GM18505 (cell line): Measurements from ENCODE around the gene ZNF429.

ENCODE experiments used
- ATAC-seq: cut with Tn5 transposase; IDR thresholded peaks from one replicate; pipeline ENCODE4 v1.9.1; 2021; ENCODE audit not compliant: unreplicated experiment
- POLR2A ChIP-seq: IDR thresholded peaks from 4 replicates; pipeline ENCODE4 v1.6.1; 2011; ENCODE audit warnings: borderline replicate concordance; ENCODE audit not compliant: insufficient read depth, insufficient read length; ENCODE audit errors: extremely low read depth

The ZNF429 gene

DNA sequence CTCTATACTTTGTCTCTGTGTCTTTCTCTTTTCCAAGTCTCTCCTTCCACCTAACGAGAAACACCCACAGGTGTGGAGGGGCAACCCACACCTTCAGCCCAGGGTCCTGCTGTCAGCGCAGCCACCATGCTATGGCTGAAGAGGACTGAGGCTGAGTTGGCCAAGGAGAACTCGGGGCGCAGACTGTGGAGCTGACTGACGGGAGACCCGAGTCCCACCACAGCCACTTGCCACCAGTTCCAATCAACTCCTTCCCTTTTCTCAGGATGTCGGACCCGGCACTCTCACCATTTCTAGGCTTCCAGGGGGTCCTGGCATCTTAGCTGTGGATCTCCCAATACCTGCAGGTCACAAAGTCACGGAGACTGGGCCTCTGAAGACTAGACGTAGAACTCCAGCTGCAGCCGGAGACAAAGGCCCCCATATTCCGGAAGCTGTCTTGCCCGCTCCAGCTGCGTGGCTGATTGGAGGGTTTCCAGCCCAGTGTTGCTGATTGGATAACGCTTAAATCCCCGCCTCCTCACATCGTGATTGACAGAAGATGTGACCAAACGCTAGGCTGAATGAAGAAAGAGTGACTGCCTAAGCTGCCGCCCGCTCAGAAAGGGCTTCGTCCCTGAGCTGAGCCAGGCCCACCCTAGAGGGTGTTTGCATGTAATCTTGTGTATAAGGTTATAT, 63.6 kb downstream of the ZNF429 start:
- TF ChIP-seq POLR2A: no peak
- peak; percentile 80 for ATAC-seq

DNA sequence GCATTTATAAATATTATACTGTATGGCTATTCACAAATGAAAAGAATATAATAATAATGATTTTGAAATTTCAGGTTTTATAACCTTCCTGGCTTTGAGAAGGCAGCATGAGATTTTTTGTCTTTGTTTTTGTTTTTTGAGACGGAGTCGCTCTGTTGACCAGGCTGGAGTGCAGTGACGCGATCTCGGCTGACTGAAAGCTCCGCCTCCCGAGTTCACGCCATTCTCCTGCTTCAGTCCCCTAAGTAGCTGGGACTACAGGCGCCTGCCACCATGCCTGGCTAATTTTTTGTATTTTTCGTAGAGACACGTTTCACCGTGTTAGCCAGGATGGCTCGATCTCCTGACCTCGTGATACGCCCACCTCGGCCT, 64.1 kb downstream of the ZNF429 start:
- TF ChIP-seq POLR2A: no peak
- ATAC-seq: no peak

DNA sequence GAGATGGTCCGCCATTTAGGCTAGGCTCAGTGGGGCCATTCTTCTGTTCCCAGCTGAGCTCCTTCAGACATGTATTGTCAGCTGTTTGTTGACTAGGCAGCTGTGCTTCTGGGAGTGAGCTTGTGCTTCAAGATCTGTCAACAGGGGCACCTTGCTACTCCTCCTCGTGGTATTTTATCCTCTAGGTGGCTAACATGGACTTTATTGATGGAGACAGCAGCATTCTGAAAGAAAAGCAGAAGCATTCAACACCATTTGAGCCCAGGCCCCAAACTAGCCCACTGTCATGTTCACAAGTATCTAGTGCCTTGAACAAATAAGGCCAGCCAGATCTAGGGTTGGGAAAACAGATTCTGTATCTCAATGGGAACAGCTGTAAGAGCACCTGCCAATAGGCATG, 65.9 kb downstream of the ZNF429 start:
- TF ChIP-seq POLR2A: no peak
- no peak for ATAC-seq

DNA sequence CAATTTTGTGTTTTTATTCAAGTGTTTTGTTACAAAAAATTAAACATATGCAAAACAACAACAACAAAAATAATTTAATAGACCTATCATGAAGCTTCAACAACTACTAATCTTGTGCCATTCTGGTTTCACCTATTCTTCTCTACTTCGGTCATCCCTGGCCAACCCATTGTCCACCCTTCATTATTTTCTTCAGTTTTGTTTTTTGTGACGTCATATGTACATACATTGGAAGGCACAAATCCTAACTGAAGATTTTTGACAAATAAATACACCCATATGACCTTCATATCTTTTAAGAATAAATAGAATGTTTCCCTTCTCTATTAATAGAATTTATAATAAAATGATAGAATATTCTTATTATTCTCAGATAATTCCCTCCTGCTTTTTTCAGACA, 69.2 kb downstream of the ZNF429 start:
- ATAC-seq: no peak
- TF ChIP-seq POLR2A: no peak

DNA sequence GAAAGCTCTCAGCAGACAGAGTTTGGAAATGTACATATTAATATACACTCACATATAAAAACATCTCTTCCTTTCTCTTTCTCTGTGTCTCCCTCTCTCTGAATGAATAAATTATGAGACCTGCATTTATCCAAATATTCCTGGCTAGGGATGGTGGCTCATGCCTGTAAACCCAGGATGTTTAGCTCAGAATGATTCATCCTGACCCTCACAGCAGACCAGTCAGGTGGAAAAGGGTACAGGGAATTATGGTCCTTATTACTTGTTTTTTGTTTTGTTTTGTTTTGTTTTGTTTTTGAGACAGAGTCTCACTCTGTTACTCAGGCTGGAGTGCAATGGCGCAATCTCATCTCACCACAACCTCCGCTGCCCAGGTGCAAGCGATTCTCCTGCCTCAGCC, 71.1 kb downstream of the ZNF429 start:
- no peak for ATAC-seq
- no peak for TF ChIP-seq POLR2A

DNA sequence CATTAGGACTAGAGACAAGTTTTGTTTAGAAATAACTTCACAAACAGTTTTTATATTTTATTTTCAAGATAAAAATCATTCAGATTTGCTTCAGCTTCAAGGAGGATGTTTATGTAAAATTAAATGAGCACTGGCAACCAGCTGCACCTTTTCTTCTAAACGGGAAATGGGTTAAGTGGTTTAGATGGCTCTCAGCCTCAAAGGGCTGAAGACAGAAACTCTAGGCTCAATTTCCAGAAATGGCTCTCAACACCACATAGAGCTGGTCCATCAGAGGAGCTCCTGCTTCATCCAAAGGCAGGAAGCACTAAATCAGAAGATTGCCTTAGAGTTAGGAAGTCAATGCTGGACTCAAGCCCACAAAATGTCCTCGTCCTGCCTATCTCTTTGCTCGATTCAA, 74.7 kb downstream of the ZNF429 start:
- TF ChIP-seq POLR2A: no peak
- no peak for ATAC-seq

DNA sequence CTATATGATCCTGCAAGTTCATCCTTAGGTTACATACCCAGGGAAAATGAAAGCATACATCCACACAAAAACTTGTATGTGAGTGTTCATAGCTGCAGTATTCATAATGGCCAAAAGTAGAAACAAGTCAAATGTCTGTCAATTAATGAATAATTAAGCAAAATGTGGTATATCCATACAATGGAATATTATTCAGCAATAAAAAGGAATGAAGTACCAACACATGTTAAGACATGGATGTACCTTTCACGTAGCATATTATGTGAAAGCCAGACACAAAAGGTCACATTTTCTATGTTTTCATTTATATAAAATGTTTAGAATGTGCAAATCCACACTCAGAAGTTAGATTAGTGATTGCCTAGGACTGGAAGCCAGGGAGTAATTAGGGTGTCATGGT, 75.4 kb downstream of the ZNF429 start:
- TF ChIP-seq POLR2A: no peak

DNA sequence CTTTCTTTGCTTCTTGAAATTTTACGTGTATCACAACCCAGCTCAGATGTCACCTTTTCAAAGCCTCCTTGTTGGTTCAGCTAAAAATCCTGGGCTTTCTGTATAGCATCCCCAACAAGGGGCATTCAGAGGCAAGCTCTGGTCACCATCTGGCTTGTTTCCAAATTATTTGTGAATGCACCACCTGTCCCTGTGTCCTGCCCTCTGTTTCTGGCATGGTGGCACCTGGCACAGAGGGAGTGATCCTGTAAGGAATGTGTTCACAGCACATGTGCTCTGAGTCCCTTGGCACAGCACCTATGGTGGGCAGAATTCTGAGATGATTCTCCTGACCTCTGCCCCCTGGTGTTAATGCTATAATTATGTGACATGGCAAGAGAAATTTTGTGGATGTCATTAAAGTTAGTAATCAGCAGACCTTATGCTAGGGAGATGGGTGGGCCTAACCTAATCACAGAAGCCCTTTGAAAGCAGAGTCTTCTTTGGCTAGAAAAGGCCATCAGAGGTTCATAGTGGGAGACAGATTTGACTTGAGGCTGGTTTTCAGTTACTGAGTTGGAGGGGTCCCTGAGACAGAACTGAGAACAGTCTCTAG, 76.3 kb downstream of the ZNF429 start:
- ATAC-seq: no peak
- TF ChIP-seq POLR2A: no peak

More for the DNA sequence above, 75.4 kb downstream of the ZNF429 start:
- no peak for ATAC-seq

DNA sequence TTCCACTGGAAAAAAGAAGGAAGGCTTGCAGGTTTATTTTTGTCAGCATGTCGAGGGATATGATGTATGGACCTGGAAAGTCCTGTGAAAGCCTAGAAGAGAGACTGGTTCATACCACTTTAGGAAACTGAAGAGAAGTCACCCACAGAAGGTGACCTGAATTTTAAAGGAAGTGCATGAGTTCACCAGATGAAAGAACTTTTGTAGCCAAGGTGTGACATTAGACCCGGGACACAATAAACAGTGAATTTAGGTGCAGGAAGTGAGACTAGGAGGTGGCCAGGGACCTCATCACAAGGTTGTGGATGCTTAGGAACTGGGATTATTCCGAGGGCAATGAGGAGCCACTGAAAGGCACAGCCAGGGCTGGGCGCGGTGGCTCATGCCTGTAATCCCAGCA, 79.1 kb downstream of the ZNF429 start:
- ATAC-seq: no peak
- TF ChIP-seq POLR2A: no peak

DNA sequence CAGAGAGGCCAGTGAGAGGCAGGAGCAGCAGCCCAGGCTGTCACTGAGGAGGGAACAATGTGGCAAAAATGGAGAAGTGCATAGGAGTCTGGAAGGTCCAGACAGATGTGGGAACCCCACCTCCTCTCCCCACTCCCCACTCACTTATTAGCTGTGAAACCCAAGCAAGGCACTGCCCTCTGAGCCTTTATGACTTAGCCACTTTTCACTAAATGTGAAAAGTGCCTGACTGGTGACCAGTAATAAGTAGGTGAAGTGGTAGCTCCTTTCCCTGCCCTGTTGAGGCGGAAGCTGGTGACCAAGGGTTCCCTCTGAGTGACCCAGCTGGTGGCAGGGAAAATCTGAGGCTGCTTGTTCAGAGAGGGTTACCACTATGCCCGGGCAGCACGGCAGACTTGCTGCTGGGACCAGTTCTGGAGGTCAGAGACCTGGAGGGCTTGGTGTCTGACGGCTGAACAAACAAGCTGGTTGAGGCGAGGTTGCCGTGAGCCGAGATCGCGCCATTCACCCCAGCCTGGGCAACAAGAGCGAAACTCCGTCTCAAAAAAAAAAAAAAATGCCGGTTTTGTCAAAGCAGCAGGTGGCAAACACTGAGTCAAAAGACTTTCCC, 80.0 kb downstream of the ZNF429 start:
- no peak for ATAC-seq
- no peak for TF ChIP-seq POLR2A

DNA sequence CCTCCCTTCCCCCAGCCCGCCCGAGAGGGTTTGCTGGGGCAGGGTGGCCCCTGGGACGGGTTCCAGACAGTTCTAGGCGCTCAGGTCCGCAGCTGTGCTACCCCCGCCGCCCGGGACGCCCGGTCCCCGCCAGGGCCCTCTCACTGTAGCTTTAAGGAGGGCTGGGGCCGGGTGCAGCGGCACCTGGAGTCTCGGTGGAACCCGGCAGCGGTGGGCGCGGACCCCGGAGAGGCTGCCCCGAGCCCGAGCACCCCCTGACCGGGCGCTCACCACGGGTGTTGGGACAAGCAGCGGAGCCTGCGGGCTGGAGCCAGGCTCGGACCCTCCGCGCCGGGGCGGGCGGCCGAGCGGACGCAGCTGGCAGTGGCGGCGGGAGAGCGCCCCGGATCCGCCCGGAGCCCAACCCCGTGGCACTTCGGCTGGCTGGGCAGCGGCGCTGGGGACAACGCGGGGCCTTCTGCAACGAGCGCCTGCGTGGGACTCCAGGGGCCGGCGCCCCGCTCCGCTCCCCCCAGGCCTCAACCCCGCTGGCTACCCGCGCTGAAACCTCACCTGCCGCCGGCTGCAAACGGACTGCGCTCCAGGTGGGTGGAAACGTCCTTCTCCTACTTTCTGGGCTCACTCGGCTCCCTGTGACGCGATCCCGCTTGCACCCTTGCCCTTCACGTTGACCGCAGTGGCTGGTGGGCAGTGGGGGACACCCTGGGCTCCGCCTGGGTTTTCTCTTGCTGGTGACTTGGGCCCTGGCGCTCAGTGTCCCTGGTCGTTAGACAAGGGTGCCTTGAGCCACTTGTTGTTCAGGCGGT, 81.1 kb downstream of the ZNF429 start:
- TF ChIP-seq POLR2A: no peak
- no peak for ATAC-seq

DNA sequence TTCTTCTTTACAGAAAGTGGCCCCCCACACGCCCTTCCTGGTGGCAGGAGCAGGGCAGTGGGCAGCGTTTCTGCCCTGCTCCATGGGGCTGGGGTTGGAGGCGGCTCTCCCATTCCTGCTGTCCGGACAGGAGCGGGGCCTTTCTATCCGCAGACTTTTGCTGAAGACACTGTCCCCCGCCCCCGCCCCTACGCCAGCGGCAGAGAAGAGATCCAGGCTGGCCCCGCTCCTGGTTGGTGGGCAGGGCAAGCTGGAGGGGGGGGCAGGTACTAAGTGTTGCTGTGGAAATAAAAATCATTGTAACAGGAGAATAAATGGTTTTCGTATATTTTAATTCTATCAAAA, 81.7 kb downstream of the ZNF429 start:
- TF ChIP-seq POLR2A: no peak
- no peak for ATAC-seq

DNA sequence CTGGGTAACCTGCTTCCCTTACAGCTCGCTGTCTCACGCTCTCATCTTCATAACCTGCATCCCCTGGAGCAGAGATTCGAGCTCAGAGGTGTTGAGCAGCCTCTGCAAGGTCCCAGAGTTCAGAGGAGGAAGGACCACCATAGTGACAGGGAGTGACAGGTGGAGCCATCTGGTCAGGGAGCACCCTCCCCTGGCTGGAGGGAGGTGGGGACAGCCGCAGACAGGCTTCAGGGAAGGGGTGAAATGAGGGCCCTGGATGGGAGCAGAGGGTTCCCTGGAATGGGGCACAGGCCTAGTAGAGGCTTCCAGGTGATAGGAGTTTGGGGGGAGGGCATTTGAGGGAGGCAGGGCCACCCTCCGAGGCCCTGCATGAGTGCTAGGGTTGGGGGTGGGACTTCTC, 82.1 kb downstream of the ZNF429 start:
- TF ChIP-seq POLR2A: no peak
- ATAC-seq: no peak
